SH-SY5Y (cell line): ENCODE measurements around the gene NXPH1.

Experiments
- GATA2 ChIP-seq: IDR thresholded peaks from 2 replicates; pipeline ENCODE4 v1.6.1; 2011; ENCODE audit warnings: mild to moderate bottlenecking, low read depth, low read length
- GATA3 ChIP-seq: IDR thresholded peaks from 2 replicates; pipeline ENCODE4 v1.6.1; 2011; ENCODE audit warnings: low read depth, mild to moderate bottlenecking, low read length, moderate library complexity

GRCh38 chr7:8514781-8515519 lies 81.5 kb downstream of the NXPH1 start:
- TF ChIP-seq GATA3 = no peak
- TF ChIP-seq GATA2 = no peak
